Duodenal mucosa (tissue), 2 donors: ENCODE measurements around the gene ABTB1.

Experiments used
- H3K27ac ChIP-seq: one replicate; pipeline ENCODE4 v1.7.0; 2013; ENCODE audit warnings: low read depth, low read length
- H3K27me3 ChIP-seq, 2 donors: one replicate each; pipeline ENCODE4 v1.7.0; 2013; ENCODE audit warnings: low read length in 2 of 2, control low read depth in 1 of 2; ENCODE audit not compliant: insufficient read depth in 2 of 2, control insufficient read depth in 1 of 2
- H3K36me3 ChIP-seq, 2 donors: one replicate each; pipeline ENCODE4 v1.7.0; 2013; ENCODE audit warnings: low read length in 2 of 2, control low read depth in 1 of 2; ENCODE audit not compliant: insufficient read depth in 2 of 2, control insufficient read depth in 1 of 2
- H3K4me1 ChIP-seq, 2 donors: one replicate each; pipeline ENCODE4 v1.7.0; 2013; ENCODE audit warnings: low read length in 2 of 2, control low read depth in 1 of 2; ENCODE audit not compliant: insufficient read depth in 2 of 2, control insufficient read depth in 1 of 2
- H3K4me3 ChIP-seq, 2 donors: one replicate each; pipeline ENCODE4 v1.7.0; 2013; ENCODE audit warnings: low read length in 2 of 2, low read depth in 1 of 2
- H3K9ac ChIP-seq, 2 donors: one replicate each; pipeline ENCODE4 v1.7.0; 2013; ENCODE audit warnings: low read length in 2 of 2, low read depth in 1 of 2
- H3K9me3 ChIP-seq, 2 donors: one replicate each; pipeline ENCODE4 v1.7.0; 2013; ENCODE audit warnings: low read length in 2 of 2, control low read depth in 1 of 2; ENCODE audit not compliant: control insufficient read depth in 1 of 2

Gene ABTB1

DNA sequence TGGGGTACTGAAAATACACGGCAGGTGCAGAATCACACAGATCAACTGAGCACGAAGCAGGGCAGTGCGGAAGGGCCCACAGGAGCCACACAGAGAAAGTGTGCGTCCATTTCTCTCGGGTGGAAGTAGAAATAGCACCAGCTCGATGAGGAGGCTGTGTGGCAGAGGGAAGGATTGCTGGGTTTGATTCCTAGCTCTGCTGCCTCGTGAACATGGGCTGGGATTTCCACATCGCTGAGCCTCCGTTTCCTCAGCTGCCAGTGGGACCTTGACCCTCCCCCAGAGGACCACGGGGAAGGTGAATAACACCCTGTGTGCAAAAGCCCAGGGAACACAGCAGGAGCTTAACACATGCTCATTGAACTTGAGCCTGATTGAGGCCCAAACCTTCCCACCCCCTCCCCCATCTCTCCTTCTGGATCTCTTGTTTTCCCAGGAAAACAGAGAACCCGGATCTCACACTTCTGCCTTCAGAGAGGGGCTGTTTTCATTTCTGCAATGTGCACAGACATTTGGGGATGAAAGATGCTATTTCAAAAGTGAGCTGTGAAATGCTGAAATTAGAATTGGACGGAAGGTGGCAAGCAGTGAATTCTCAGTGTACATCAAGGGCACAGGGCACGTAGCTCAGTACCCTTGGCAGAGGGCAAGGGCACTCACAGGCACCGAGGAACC lies 38.4 kb downstream of the ABTB1 start:
- H3K9me3 ChIP-seq = no peaks in the 10 kb centered on the region
- no peak overlapping the region for H3K27ac ChIP-seq
- no peaks in the 10 kb centered on the region for H3K27me3 ChIP-seq
- no peak overlapping the region for H3K4me3 ChIP-seq
- peaks cover 0 to 26% of the 10 kb centered on the region in 2 donors for H3K36me3 ChIP-seq
- no peaks in the 10 kb centered on the region for H3K4me1 ChIP-seq
- no peak overlapping the region for H3K9ac ChIP-seq

DNA sequence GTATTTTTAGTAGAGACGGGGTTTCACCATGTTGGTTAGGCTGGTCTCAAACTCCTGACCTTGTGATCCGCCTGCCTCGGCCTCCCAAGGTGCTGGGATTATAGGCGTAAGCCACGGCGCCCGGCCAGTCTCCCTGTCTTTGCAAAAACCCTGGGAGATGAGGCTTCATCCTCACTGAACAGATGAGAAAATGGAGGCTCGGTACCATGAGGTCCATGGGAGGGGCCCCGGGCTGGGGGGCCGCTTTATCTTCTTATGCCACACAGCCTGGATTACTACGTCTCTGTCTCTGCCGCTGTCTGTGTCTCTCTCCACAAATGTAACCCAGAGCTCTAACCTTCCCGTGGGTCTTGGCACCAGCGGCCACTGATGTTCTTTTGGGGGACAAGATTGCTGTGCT lies 39.1 kb downstream of the ABTB1 start:
- H3K27ac ChIP-seq = no peak overlapping the region
- no peaks in the 10 kb centered on the region for H3K4me1 ChIP-seq
- no peak overlapping the region for H3K9ac ChIP-seq
- no peak overlapping the region for H3K4me3 ChIP-seq
- H3K9me3 ChIP-seq = no peaks in the 10 kb centered on the region
- H3K27me3 ChIP-seq = no peaks in the 10 kb centered on the region
- H3K36me3 ChIP-seq = peaks cover 0 to 24% of the 10 kb centered on the region in 2 donors

DNA sequence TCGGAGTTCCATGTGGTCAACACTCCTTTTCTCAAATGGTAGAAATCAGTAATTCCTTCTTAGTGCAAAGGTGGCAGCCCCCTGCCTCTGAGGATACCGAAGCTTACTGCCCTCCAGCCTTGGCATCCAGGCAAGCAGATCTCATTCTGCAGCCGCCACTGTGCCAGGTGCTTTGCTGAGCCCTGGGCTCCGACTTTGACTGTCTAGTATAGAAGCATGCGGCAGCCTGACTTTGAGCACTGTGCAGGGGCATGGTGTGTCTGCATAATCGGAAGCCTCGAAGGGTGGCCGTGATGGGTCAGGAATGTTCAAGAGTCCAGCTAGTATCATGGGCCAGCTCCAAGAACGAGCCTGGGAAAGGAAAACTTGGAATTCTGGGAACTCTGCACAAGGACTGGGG lies 39.7 kb downstream of the ABTB1 start:
- Histone ChIP-seq H3K36me3 (peaks cover 0 to 24% of the 10 kb centered on the region in 2 donors), H3K27me3 (no peaks in the 10 kb centered on the region), H3K27ac (no peak overlapping the region), H3K4me1 (no peaks in the 10 kb centered on the region), H3K9me3 (no peaks in the 10 kb centered on the region), H3K9ac (no peak overlapping the region), H3K4me3 (no peak overlapping the region)

DNA sequence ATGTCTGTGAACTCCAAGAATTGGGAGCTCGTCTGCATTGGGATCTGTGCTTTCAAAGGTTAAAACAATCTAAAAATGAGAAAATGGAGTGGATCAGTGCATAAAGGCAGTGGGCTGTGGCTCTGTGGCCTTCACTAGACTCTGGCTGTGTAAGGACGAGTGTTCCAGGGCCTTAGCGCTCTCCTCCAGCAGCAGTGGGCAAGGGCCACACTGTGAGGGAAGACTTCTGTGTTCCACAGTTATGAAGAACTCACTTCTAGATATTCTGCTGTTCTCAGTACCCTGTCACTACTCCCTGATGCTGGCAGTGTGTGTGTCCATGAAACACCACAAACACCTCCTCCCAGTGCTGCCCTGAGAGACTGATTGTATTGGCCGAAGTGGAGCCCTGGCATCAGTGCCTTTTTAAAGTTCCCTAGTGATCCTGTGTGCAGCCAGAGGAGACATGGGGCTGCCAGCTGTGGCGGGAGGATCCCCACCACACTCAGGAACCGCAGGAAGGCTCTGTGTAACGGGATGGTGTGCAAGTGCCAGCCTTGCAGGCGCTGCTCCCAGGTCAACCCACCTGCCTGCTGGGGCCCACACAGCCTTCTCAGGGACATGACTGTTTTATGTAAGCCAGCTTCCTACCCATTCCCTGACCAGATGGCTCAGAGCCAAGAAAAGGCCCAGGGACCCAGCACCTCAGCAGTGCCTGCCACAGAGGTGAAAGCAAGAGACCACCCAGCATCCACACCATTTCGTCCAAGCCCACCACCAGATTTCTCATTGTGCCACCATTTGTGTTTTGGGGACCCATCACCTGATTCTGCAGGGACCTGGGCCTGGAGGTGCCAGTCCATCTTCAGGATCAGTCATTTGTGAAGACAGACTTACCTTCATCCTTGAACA lies 40.4 kb downstream of the ABTB1 start:
- Histone ChIP-seq H3K4me3 (no peak overlapping the region), H3K27ac (no peak overlapping the region), H3K9ac (no peak overlapping the region), H3K36me3 (peaks cover 0 to 20% of the 10 kb centered on the region in 2 donors), H3K4me1 (no peaks in the 10 kb centered on the region), H3K9me3 (no peaks in the 10 kb centered on the region), H3K27me3 (no peaks in the 10 kb centered on the region)

DNA sequence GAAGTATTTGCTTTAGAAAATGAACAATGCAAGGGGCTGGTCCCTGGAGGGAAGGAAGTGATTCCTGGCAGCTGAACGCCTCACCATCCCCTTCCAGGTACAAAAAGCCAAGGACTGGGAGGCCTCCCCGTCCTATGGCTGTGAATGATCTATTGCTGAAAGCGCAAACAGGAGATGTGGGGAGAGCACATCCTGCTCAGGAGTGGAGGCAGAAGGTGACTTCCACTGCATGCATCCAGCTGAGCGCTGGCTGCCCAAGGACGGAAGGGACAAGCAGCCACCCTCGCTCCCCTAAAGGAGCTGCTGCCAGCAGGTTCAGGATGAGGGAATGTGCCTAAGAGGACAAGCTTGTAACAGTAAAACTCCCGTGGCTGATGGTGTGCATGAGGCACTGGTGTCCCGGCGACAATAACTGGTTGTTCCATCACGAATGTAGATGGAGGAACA lies 41.4 kb downstream of the ABTB1 start:
- Histone ChIP-seq H3K9ac (no peak overlapping the region), H3K4me1 (no peaks in the 10 kb centered on the region), H3K4me3 (no peak overlapping the region), H3K27me3 (no peaks in the 10 kb centered on the region), H3K27ac (no peak overlapping the region), H3K36me3 (peaks cover 0 to 25% of the 10 kb centered on the region in 2 donors), H3K9me3 (no peaks in the 10 kb centered on the region)

DNA sequence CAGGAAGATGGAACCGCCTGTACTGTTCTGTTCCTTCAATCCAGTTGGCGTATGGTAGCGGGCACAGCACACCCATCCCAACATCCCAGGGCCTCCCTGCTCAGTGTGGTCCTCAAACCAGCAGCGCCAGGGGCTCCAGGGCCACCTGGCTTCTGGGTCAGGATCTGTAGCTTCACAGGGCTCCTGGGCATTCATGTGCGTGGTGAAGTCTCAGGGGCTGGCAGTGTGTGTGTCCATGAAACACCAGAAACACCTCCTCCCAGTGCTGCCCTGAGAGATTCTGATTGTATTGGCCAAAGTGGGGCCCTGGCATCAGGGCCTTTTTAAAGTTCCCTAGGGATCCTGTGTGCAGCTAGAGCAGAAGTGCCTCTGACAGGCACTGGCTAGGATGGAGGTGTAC lies 42.1 kb downstream of the ABTB1 start:
- Histone ChIP-seq H3K4me1 (no peaks in the 10 kb centered on the region), H3K9ac (no peak overlapping the region), H3K36me3 (peaks cover 0 to 25% of the 10 kb centered on the region in 2 donors), H3K9me3 (no peaks in the 10 kb centered on the region), H3K27ac (no peak overlapping the region), H3K27me3 (no peaks in the 10 kb centered on the region), H3K4me3 (no peak overlapping the region)

DNA sequence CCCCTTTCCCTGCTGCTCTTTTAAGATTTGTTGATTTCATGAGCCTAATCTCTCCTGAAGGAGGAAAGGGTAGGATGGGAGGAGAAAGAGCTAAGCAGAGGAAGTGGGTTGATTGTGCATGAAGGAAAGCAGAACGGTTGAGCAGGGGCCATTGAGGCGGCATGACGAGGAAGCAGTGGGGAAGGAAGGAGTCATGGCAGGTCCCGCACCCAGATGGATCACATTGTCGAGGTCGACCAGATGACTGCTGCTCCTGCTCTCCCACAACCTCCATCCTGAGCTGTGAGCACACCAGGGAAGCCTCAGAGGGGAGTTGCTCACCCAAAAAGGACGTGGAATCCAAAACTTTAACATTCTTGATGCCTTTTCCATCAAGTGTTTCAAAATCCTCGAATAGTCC lies 42.8 kb downstream of the ABTB1 start:
- Histone ChIP-seq H3K4me3 (no peak overlapping the region), H3K36me3 (peaks cover 0 to 26% of the 10 kb centered on the region in 2 donors), H3K4me1 (no peaks in the 10 kb centered on the region), H3K9ac (no peak overlapping the region), H3K9me3 (no peaks in the 10 kb centered on the region), H3K27ac (no peak overlapping the region), H3K27me3 (no peaks in the 10 kb centered on the region)

DNA sequence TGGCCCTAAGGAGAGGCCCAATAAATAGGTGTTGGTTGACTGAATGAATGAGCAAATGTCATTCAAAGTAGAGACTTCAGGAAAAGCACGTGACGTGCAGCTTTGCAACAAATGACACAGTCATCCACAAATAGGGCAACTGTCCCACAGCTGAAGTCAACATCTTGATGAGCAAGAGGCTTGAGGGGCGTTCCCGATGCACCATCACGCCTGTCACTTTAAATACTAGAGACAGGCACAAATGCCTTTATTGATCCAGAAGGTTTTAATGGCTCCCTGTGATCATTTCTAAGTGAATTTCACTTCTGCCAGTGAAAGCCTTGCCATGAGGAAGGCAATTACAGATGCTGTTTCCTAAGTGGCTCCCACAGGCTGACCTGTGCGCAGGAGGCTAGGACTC lies 43.6 kb downstream of the ABTB1 start:
- Histone ChIP-seq H3K4me1 (no peaks in the 10 kb centered on the region), H3K27ac (no peak overlapping the region), H3K36me3 (peaks cover 0 to 26% of the 10 kb centered on the region in 2 donors), H3K9me3 (no peaks in the 10 kb centered on the region), H3K27me3 (no peaks in the 10 kb centered on the region), H3K4me3 (no peak overlapping the region), H3K9ac (no peak overlapping the region)

DNA sequence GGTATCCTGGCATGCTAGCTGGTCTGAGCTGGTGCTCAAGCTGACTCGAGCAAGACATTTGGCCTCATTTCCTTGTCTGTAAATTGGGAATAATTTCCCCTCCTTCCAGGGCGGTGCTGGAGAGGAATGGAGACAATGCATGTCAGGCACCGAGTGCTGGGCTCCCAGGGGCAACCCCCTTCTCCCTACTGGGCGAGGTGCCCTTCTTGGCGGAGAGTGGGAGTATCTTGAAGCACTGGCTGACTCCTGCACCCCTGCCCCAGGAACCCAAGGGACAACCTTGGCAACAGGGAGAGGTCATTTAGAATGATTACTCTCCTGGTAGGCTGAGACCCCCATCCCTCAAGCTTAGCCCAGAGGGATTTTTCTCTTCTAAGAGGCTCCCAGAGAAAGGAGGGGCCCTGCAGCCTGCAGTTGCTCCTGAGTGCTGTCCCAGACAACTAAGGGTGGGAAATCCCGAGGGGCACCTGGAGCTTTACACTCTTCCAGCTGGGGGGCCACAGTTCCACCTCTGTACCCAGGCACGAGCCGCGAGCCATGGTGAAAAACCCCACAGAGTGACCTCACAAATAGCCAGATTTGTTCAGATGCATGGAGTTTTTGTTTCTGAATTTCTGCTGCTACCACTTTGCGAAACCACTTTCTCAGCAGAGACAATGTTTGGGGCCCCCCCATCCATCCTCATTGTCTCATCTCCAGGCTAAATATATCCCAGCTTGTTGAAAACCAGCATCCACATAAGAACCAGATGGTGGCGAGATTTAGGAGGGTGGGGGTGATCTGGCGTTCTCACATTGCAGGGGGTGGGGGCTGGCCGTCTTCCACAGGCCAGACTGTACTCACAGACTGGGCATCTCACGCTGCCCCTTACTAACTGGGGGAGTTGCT lies 44.8 kb downstream of the ABTB1 start:
- no peak overlapping the region for H3K9ac ChIP-seq
- H3K27me3 ChIP-seq = no peaks in the 10 kb centered on the region
- no peak overlapping the region for H3K27ac ChIP-seq
- H3K9me3 ChIP-seq = no peaks in the 10 kb centered on the region
- no peak overlapping the region for H3K4me3 ChIP-seq
- no peaks in the 10 kb centered on the region for H3K4me1 ChIP-seq
- peaks cover 0 to 28% of the 10 kb centered on the region in 2 donors for H3K36me3 ChIP-seq
